Mammary epithelial cell (primary cell): Measurements from ENCODE around the gene ANO2.

ENCODE experiments used
- EZH2 ChIP-seq: IDR thresholded peaks from 2 replicates; pipeline ENCODE4 v1.6.1; 2012; ENCODE audit warnings: low read length, inconsistent platforms, borderline replicate concordance
- TF ChIP-seq, protein P1 (sequence below), 2 donors: IDR thresholded peaks in 1 of 2; conservative IDR thresholded peaks in 1 of 2; 2 replicates each; pipeline ENCODE4 v1.5.1; 2011 to 2012; ENCODE audit warnings: inconsistent platforms in 2 of 2, low read length in 2 of 2, mild to moderate bottlenecking in 2 of 2, control low read depth in 1 of 2, low read depth in 1 of 2; ENCODE audit not compliant: insufficient read depth in 1 of 2; ENCODE audit errors: extremely low read depth in 1 of 2

DNA sequence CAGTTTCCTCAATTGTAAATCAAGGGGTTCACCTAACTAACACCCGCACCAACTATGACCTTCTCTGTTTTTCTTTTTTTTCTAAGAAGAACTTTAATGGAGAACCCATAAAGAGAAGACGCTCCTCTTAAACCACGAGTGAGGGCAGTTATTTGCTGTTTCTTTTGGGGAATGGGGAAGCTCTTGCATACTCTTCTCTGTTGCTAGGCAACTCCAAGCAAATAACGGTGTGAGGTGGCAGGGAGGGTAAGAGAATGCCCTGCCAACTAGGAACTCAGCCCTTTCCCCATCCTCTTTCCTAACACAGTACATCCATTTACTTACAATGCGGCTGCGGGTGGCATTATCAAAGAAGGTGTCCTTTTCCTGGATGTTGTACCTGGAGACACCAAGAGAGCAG lies 114.9 kb downstream of the ANO2 start:
- TF ChIP-seq, protein P1, sequence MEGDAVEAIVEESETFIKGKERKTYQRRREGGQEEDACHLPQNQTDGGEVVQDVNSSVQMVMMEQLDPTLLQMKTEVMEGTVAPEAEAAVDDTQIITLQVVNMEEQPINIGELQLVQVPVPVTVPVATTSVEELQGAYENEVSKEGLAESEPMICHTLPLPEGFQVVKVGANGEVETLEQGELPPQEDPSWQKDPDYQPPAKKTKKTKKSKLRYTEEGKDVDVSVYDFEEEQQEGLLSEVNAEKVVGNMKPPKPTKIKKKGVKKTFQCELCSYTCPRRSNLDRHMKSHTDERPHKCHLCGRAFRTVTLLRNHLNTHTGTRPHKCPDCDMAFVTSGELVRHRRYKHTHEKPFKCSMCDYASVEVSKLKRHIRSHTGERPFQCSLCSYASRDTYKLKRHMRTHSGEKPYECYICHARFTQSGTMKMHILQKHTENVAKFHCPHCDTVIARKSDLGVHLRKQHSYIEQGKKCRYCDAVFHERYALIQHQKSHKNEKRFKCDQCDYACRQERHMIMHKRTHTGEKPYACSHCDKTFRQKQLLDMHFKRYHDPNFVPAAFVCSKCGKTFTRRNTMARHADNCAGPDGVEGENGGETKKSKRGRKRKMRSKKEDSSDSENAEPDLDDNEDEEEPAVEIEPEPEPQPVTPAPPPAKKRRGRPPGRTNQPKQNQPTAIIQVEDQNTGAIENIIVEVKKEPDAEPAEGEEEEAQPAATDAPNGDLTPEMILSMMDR (conservative IDR thresholded peaks at IDR 0.05 in 1 of 2, IDR thresholded peaks at IDR 0.05 in 1 of 2; ENCODE audit: extremely low read depth in 1 of 2, insufficient read depth in 1 of 2, low read depth in 1 of 2, low read length in 2 of 2): no peak
- no peak for TF ChIP-seq EZH2
